Activated T-helper 1 cell treated with Interleukin-2 at 50 U/mL for 16 hours (primary cell): ENCODE results near the gene TUBGCP2.

Experiments
- DNase-seq: peaks from one replicate; pipeline ENCODE4 v3.0.0-alpha.2; 2020; ENCODE audit warnings: low read depth

Gene TUBGCP2

GRCh38 chr10:133230044-133230361 lies 78.7 kb downstream of the TUBGCP2 start, which contains the start of gene UTF1:
Gene UTF1 (plus strand): TSS chr10:133230217. CDS start chr10:133230289, 72 bp downstream.
- no peak for DNase-seq

- no peak for DNase-seq
These were observed 79.2 kb downstream of the TUBGCP2 start for GRCh38 chr10:133229265-133230043.
